Sigmoid colon (tissue), 7 donors: ENCODE data around the gene CTSA. TPM values are rescaled to one million over a fixed set of nuclear protein-coding genes. Genes with fewer than 3 reads are reported as not detected.

Experiments
- DNase-seq: peaks from one replicate; pipeline ENCODE4 v3.0.0-alpha.2; 2019
- H3K27ac ChIP-seq, 4 donors: fragments of 200-600 bp; sonication (generic); one replicate each; pipeline ENCODE4 v1.5.1; 2016 to 2019; ENCODE audit warnings: mild to moderate bottlenecking in 1 of 4
- H3K27me3 ChIP-seq, 3 donors: fragments of 200-600 bp; sonication (generic); one replicate each; pipeline ENCODE4 v1.5.1; 2019; ENCODE audit warnings: mild to moderate bottlenecking in 1 of 3
- H3K36me3 ChIP-seq, 4 donors: fragments of 200-600 bp; sonication (generic); one replicate each; pipeline ENCODE4 v1.5.1; 2016 to 2019
- H3K4me1 ChIP-seq, 4 donors: fragments of 200-600 bp; sonication (generic); one replicate each; pipeline ENCODE4 v1.5.1; 2017 to 2019
- H3K4me3 ChIP-seq, 4 donors: fragments of 200-600 bp; sonication (generic); one replicate each; pipeline ENCODE4 v1.5.1; 2017 to 2019; ENCODE audit warnings: mild to moderate bottlenecking in 2 of 4, moderate library complexity in 1 of 4
- H3K9me3 ChIP-seq, 4 donors: fragments of 200-600 bp in 3 of 4; sonication (generic) in 3 of 4; one replicate each; pipeline versions ENCODE4 v1.5.1 to v1.6.1; 2013 to 2019
- CTCF ChIP-seq, 4 experiments: fragments of 450-650 bp in 3 of 4; fragments of 200-600 bp in 1 of 4; IDR thresholded peaks; one replicate each; pipeline ENCODE4 v1.5.1; 2016 to 2019; ENCODE audit warnings: antibody characterized with exemption in 4 of 4, mild to moderate bottlenecking in 3 of 4, moderate library complexity in 2 of 4
- EP300 ChIP-seq, 4 donors: sonication (generic); formaldehyde crosslinking; IDR thresholded peaks; one replicate each; pipeline ENCODE4 v1.6.1; 2017; ENCODE audit warnings: antibody characterized with exemption in 4 of 4
- POLR2A ChIP-seq, 2 donors: fragments of 450-650 bp; IDR thresholded peaks; one replicate each; pipeline ENCODE4 v1.6.1; 2016; ENCODE audit warnings: antibody characterized with exemption in 2 of 2, mild to moderate bottlenecking in 2 of 2, moderate library complexity in 2 of 2
- POLR2AphosphoS5 ChIP-seq, 4 donors: sonication (generic); formaldehyde crosslinking; IDR thresholded peaks; one replicate each; pipeline ENCODE4 v1.6.1; 2017; ENCODE audit warnings: antibody characterized with exemption in 4 of 4
- WGBS, 2 donors: extraction: QIAGEN DNeasy Blood & Tissue Kit; methylation state at CpG; one replicate each; pipeline ENCODE4 v1.1.7; 2013; 5-methylcytosine and 5-hydroxymethylcytosine counted together
- intact Hi-C: fragments of 100-400 bp; cut with DNase I; formaldehyde crosslinking; loops from one replicate; pipeline ENCODE4 v1.15.1; 2023
- polyA plus RNA-seq, 3 donors: library from polyadenylated mRNA; stranded (reverse); fragments of 200-250 nt; gene quantifications; one replicate each; pipeline ENCODE4 v1.2.3, GENCODE V29; 2013
- total RNA-seq, 4 donors: library from RNA; depleted of rRNA; stranded (reverse); fragments of >200 nt; gene quantifications; one replicate each; pipeline ENCODE4 v1.1.0, GENCODE V29; 2016
- donor health status: healthy with polysubstance abuse.
- donor health status: Bipolar disorder and iron deficiency.
- donor health status: healthy.

The CTSA gene
- total and polyA plus RNA-seq, 7 donors: 45.7 to 203 (median 64.9) TPM

GRCh38 chr20:45917790-45918141 is 26.6 kb downstream of the CTSA start:
- Histone ChIP-seq H3K27ac (peak overlapping the region; percentile 54 to 65 (median 56)), H3K9me3 (no peaks in the 10 kb centered on the region), H3K4me1 (peaks cover 0 to 24% (median 12%) of the 10 kb centered on the region in 4 donors), H3K4me3 (no peak overlapping the region), H3K36me3 (no peaks in the 10 kb centered on the region), H3K27me3 (no peaks in the 10 kb centered on the region)
- intact Hi-C loops: no loop called here
- DNase-seq: no peak
- 64 to 67% methylated on average over 5 of the region's 5 CpGs for WGBS, 2 donors
- TF ChIP-seq EP300 (IDR thresholded peaks at IDR 0.05): no peak
- no peak for TF ChIP-seq POLR2AphosphoS5 (IDR thresholded peaks at IDR 0.05)
- TF ChIP-seq CTCF (IDR thresholded peaks at IDR 0.05): no peak
- no peak for TF ChIP-seq POLR2A (IDR thresholded peaks at IDR 0.05)

GRCh38 chr20:45918182-45918737 is 27.1 kb downstream of the CTSA start:
- H3K27ac ChIP-seq: peak overlapping the region; percentile 54 to 65 (median 56)
- 43 to 62% methylated on average over 5 of the region's 5 CpGs for WGBS, 2 donors
- no peaks in the 10 kb centered on the region for H3K36me3 ChIP-seq
- H3K4me1 ChIP-seq: peaks cover 0 to 22% (median 10%) of the 10 kb centered on the region in 4 donors
- TF ChIP-seq POLR2AphosphoS5 (IDR thresholded peaks at IDR 0.05) (no peak), CTCF (IDR thresholded peaks at IDR 0.05) (no peak), POLR2A (IDR thresholded peaks at IDR 0.05) (no peak)
- intact Hi-C loops: no loop called here
- DNase-seq: no peak
- no peaks in the 10 kb centered on the region for H3K9me3 ChIP-seq
- H3K4me3 ChIP-seq: no peak overlapping the region
- H3K27me3 ChIP-seq: no peaks in the 10 kb centered on the region

- intact Hi-C loops: no loop called here
- no peak for DNase-seq
- peaks cover 0 to 24% (median 13%) of the 10 kb centered on the region in 4 donors for H3K4me1 ChIP-seq
- TF ChIP-seq CTCF (IDR thresholded peaks at IDR 0.05) (no peak), POLR2A (IDR thresholded peaks at IDR 0.05) (no peak), EP300 (IDR thresholded peaks at IDR 0.05) (no peak), POLR2AphosphoS5 (IDR thresholded peaks at IDR 0.05) (no peak)
- no peaks in the 10 kb centered on the region for H3K9me3 ChIP-seq
- 84 to 89% methylated on average over 12 of the region's 12 CpGs for WGBS, 2 donors
- H3K4me3 ChIP-seq: no peak overlapping the region
- H3K27me3 ChIP-seq: no peaks in the 10 kb centered on the region
- no peaks in the 10 kb centered on the region for H3K36me3 ChIP-seq
- peak overlapping the region; percentile 54 to 65 (median 56) for H3K27ac ChIP-seq
These were observed 27.8 kb downstream of the CTSA start for GRCh38 chr20:45918779-45919537.

GRCh38 chr20:45919542-45920399 is 28.6 kb downstream of the CTSA start:
- WGBS, 2 donors: 57 to 66% methylated on average over 11 of the region's 11 CpGs
- TF ChIP-seq POLR2A (IDR thresholded peaks at IDR 0.05) (no peak), EP300 (IDR thresholded peaks at IDR 0.05) (no peak), CTCF (IDR thresholded peaks at IDR 0.05) (no peak), POLR2AphosphoS5 (IDR thresholded peaks at IDR 0.05) (no peak)
- no peaks in the 10 kb centered on the region for H3K36me3 ChIP-seq
- no peak overlapping the region for H3K4me3 ChIP-seq
- H3K9me3 ChIP-seq: no peaks in the 10 kb centered on the region
- peaks cover 0 to 32% (median 21%) of the 10 kb centered on the region in 4 donors for H3K4me1 ChIP-seq
- DNase-seq: peak; percentile 88
- intact Hi-C loops: no loop called here
- H3K27me3 ChIP-seq: no peaks in the 10 kb centered on the region
- peak overlapping the region; percentile 54 to 65 (median 56) for H3K27ac ChIP-seq
